H9 (cell line): Measurements from ENCODE around the gene NOTCH1. TPM values are rescaled to one million over a fixed set of nuclear protein-coding genes. Genes with fewer than 3 reads are reported as not detected.

Source experiments
- DNase-seq: peaks from one replicate; pipeline ENCODE4 v3.0.0-alpha.2; 2017
- H2AFZ ChIP-seq: one replicate; pipeline ENCODE4 v1.6.1; 2013; ENCODE audit warnings: mild to moderate bottlenecking, low read length, control low read depth, moderate library complexity
- H2AK5ac ChIP-seq: 2 replicates; pipeline ENCODE4 v1.6.1; 2013; ENCODE audit warnings: low read length, control low read depth, mixed read lengths; ENCODE audit not compliant: insufficient read length
- H2BK120ac ChIP-seq: one replicate; pipeline ENCODE4 v1.6.1; 2013; ENCODE audit warnings: low read depth, mild to moderate bottlenecking, low read length, control low read depth, inconsistent platforms; ENCODE audit not compliant: poor library complexity, severe bottlenecking
- H2BK12ac ChIP-seq: 2 replicates; pipeline ENCODE4 v1.6.1; 2013; ENCODE audit warnings: low read length, control low read depth, mixed read lengths, low read depth; ENCODE audit not compliant: insufficient read length
- H2BK15ac ChIP-seq: 2 replicates; pipeline ENCODE4 v1.6.1; 2013; ENCODE audit warnings: low read depth, low read length, control low read depth
- H2BK20ac ChIP-seq: one replicate; pipeline ENCODE4 v1.6.1; 2013; ENCODE audit warnings: low read depth, mild to moderate bottlenecking, low read length, control low read depth, inconsistent platforms; ENCODE audit not compliant: poor library complexity, severe bottlenecking
- H2BK5ac ChIP-seq: 2 replicates; pipeline ENCODE4 v1.6.1; 2013; ENCODE audit warnings: low read length, control low read depth, mixed read lengths; ENCODE audit not compliant: insufficient read length
- H3K14ac ChIP-seq: 2 replicates; pipeline ENCODE4 v1.6.1; 2013; ENCODE audit warnings: low read length, control low read depth; ENCODE audit not compliant: insufficient read depth
- H3K18ac ChIP-seq: 2 replicates; pipeline ENCODE4 v1.6.1; 2013; ENCODE audit warnings: low read depth, mild to moderate bottlenecking, mixed read lengths, low read length, control low read depth; ENCODE audit not compliant: insufficient read length
- H3K23ac ChIP-seq: 2 replicates; pipeline ENCODE4 v1.6.1; 2013; ENCODE audit warnings: low read length, control low read depth, mixed read lengths, low read depth; ENCODE audit not compliant: insufficient read length
- H3K23me2 ChIP-seq: 2 replicates; pipeline ENCODE4 v1.6.1; 2013; ENCODE audit warnings: low read depth, mild to moderate bottlenecking, mixed read lengths, low read length, control low read depth; ENCODE audit not compliant: insufficient read length, poor library complexity, severe bottlenecking
- H3K27ac ChIP-seq: 2 replicates; pipeline ENCODE4 v1.5.1; 2013; ENCODE audit warnings: low read length, control low read depth, mixed read lengths, low read depth; ENCODE audit not compliant: insufficient read length
- H3K27me3 ChIP-seq: 2 replicates; pipeline ENCODE4 v1.6.1; 2013; ENCODE audit warnings: low read length, control low read depth, inconsistent platforms; ENCODE audit not compliant: insufficient read depth
- H3K4ac ChIP-seq: 2 replicates; pipeline ENCODE4 v1.6.1; 2013; ENCODE audit warnings: low read depth, mild to moderate bottlenecking, control low read depth, inconsistent platforms, low read length, moderate library complexity
- H3K4me1 ChIP-seq: 2 replicates; pipeline ENCODE4 v1.6.1; 2013; ENCODE audit warnings: low read length, control low read depth, inconsistent platforms; ENCODE audit not compliant: insufficient read depth
- H3K4me2 ChIP-seq: 2 replicates; pipeline ENCODE4 v1.6.1; 2013; ENCODE audit warnings: low read length, control low read depth, mixed read lengths; ENCODE audit not compliant: insufficient read length, insufficient read depth
- H3K56ac ChIP-seq: 2 replicates; pipeline ENCODE4 v1.6.1; 2013; ENCODE audit warnings: low read depth, mild to moderate bottlenecking, mixed read lengths, low read length, control low read depth; ENCODE audit not compliant: insufficient read length
- H3K79me1 ChIP-seq: 2 replicates; pipeline ENCODE4 v1.6.1; 2013; ENCODE audit warnings: low read depth, mild to moderate bottlenecking, moderate library complexity, low read length, control low read depth, inconsistent platforms; ENCODE audit not compliant: insufficient read depth, poor library complexity, severe bottlenecking
- H3K79me2 ChIP-seq: 2 replicates; pipeline ENCODE4 v1.6.1; 2013; ENCODE audit warnings: low read length, control low read depth, inconsistent platforms; ENCODE audit not compliant: insufficient read depth
- H3K9ac ChIP-seq: 2 replicates; pipeline ENCODE4 v1.6.1; 2013; ENCODE audit warnings: low read length, control low read depth, mixed read lengths; ENCODE audit not compliant: insufficient read length; ENCODE audit errors: extremely low read depth
- H3K9me3 ChIP-seq: one replicate; pipeline ENCODE4 v1.6.1; 2013; ENCODE audit warnings: low read depth, low read length, inconsistent platforms; ENCODE audit not compliant: control insufficient read depth
- H3T11ph ChIP-seq: one replicate; pipeline ENCODE4 v1.6.1; 2013; ENCODE audit warnings: mild to moderate bottlenecking, low read length, control low read depth, inconsistent platforms
- H4K20me1 ChIP-seq: one replicate; pipeline ENCODE4 v1.6.1; 2013; ENCODE audit not compliant: control insufficient read depth, insufficient read length, insufficient read depth
- H4K5ac ChIP-seq: 2 replicates; pipeline ENCODE4 v1.6.1; 2013; ENCODE audit warnings: low read depth, mild to moderate bottlenecking, mixed read lengths, low read length, control low read depth; ENCODE audit not compliant: insufficient read length
- H4K8ac ChIP-seq: replicated peaks from 2 replicates; pipeline ENCODE4 v1.6.1; 2013; ENCODE audit warnings: low read length, control low read depth, mixed read lengths, low read depth; ENCODE audit not compliant: insufficient read length
- H4K91ac ChIP-seq: 2 replicates; pipeline ENCODE4 v1.6.1; 2013; ENCODE audit warnings: low read depth, mild to moderate bottlenecking, moderate library complexity, mixed read lengths, low read length, control low read depth; ENCODE audit not compliant: insufficient read length
- H3K27ac Mint-ChIP-seq, 3 experiments: 2 replicates in 2 of 3; 3 replicates in 1 of 3; pipeline ENCODE4 v1.8.0; 2020 to 2021; ENCODE audit warnings: mixed read lengths in 3 of 3, mild to moderate bottlenecking in 1 of 3, moderate library complexity in 1 of 3
- H3K27me3 Mint-ChIP-seq: 2 replicates; pipeline ENCODE4 v1.8.0; 2021; ENCODE audit warnings: low read depth, mild to moderate bottlenecking, moderate library complexity, mixed read lengths
- H3K36me3 Mint-ChIP-seq, 3 experiments: 2 replicates in 2 of 3; 3 replicates in 1 of 3; pipeline ENCODE4 v1.8.0; 2020 to 2021; ENCODE audit warnings: low read depth in 3 of 3, mixed read lengths in 3 of 3; ENCODE audit not compliant: insufficient read depth in 1 of 3
- H3K4me1 Mint-ChIP-seq, 2 experiments: 2 replicates each; pipeline ENCODE4 v1.8.0; 2020; ENCODE audit warnings: mixed read lengths in 2 of 2
- H3K4me3 Mint-ChIP-seq, 2 experiments: 2 replicates in 1 of 2; 3 replicates in 1 of 2; pipeline ENCODE4 v1.8.0; 2020 to 2021; ENCODE audit warnings: mild to moderate bottlenecking in 2 of 2, mixed read lengths in 2 of 2, moderate library complexity in 1 of 2
- H3K9me3 Mint-ChIP-seq, 2 experiments: 2 replicates in 1 of 2; 3 replicates in 1 of 2; pipeline ENCODE4 v1.8.0; 2020; ENCODE audit warnings: mild to moderate bottlenecking in 2 of 2, mixed read lengths in 2 of 2, moderate library complexity in 1 of 2
- CTCF ChIP-seq: fragments of 200-600 bp; sonication (generic); conservative IDR thresholded peaks from 3 replicates; pipeline ENCODE4 v1.8.0; 2021; ENCODE audit warnings: antibody characterized with exemption, mild to moderate bottlenecking
- WGBS: extraction: QIAGEN DNeasy Blood & Tissue Kit; methylation state at CpG from one replicate; pipeline ENCODE4 v1.1.7; 2013; ENCODE audit warnings: missing lambda C conversion rate, low lambda C conversion rate, mixed read lengths; ENCODE audit not compliant: insufficient read length; ENCODE audit errors: extremely low coverage; 5-methylcytosine and 5-hydroxymethylcytosine counted together
- total RNA-seq: library from RNA; stranded (reverse); gene quantifications from 2 replicates; pipeline ENCODE4 v1.2.1, GENCODE V29; 2021

The NOTCH1 gene
- total RNA-seq, 1 experiment from 2014 or later = 71.6 TPM

- H3K27ac Mint-ChIP-seq = peak overlapping the region; percentile 23 to 55 (median 25); a peak in 2 of 7 replicates
- no peak overlapping the region for H2BK120ac ChIP-seq
- H3K9ac ChIP-seq = no peak overlapping the region
- H3K4me3 Mint-ChIP-seq = no peak overlapping the region
- no peaks in the 10 kb centered on the region for H3K9me3 Mint-ChIP-seq
- H3K4ac ChIP-seq = no peak overlapping the region
- H4K5ac ChIP-seq = no peak overlapping the region
- H2BK20ac ChIP-seq = no peak overlapping the region
- H2BK12ac ChIP-seq = no peak overlapping the region
- DNase-seq = peak; percentile 88
- TF ChIP-seq CTCF = no peak
- no CpG with 5 or more reads among the region's 33 CpGs for WGBS
- H4K91ac ChIP-seq = no peak overlapping the region
- H3K36me3 Mint-ChIP-seq = peaks cover 12 to 56% (median 41%) of the 10 kb centered on the region in 3 experiments; a peak in 6 of 7 replicates
- H2AK5ac ChIP-seq = no peak overlapping the region
- no peak overlapping the region for H2BK5ac ChIP-seq
- no peaks in the 10 kb centered on the region for H3K4me1 ChIP-seq
- H3K18ac ChIP-seq = no peak overlapping the region
- H3K56ac ChIP-seq = no peak overlapping the region
- no peak overlapping the region for H3K4me2 ChIP-seq
- H4K8ac ChIP-seq = no peak overlapping the region
- no peak overlapping the region for H3T11ph ChIP-seq
- H3K14ac ChIP-seq = no peak overlapping the region
- peaks cover 11 to 25% of the 10 kb centered on the region in 2 experiments for H3K4me1 Mint-ChIP-seq
- H3K79me1 ChIP-seq = peaks cover 18% of the 10 kb centered on the region
- no peak overlapping the region for H3K23ac ChIP-seq
- H3K27ac ChIP-seq = no peak overlapping the region
- no peaks in the 10 kb centered on the region for H3K9me3 ChIP-seq
- peaks cover 3% of the 10 kb centered on the region for H3K23me2 ChIP-seq
- H3K27me3 ChIP-seq = no peaks in the 10 kb centered on the region
- H3K27me3 Mint-ChIP-seq = no peaks in the 10 kb centered on the region; the same call in 1 of the 2 replicates
- H2BK15ac ChIP-seq = no peak overlapping the region; the same call in 1 of the 2 replicates
- no peak overlapping the region for H2AFZ ChIP-seq
- peaks cover 3% of the 10 kb centered on the region; the same call in 1 of the 2 replicates for H3K79me2 ChIP-seq
- peaks cover 4% of the 10 kb centered on the region for H4K20me1 ChIP-seq
Measured at GRCh38 chr9:136539427-136540421, 6.1 kb downstream of the NOTCH1 start.
